Loucy (cell line): ENCODE measurements around the gene TBC1D22A.

Experiments used
- H2AFZ ChIP-seq: fragments of 200-600 bp; sonication (generic); 2 replicates; pipeline ENCODE4 v1.6.0; 2016; ENCODE audit warnings: antibody characterized with exemption, mild to moderate bottlenecking, low read length, moderate library complexity
- H3F3A ChIP-seq: fragments of 200-600 bp; 2 replicates; pipeline ENCODE4 v1.6.0; 2016; ENCODE audit warnings: antibody characterized with exemption, low read depth, mild to moderate bottlenecking
- H3K27me3 ChIP-seq: fragments of 200-600 bp; sonication (generic); 2 replicates; pipeline ENCODE4 v1.6.1; 2014; ENCODE audit warnings: low read length, mild to moderate bottlenecking; ENCODE audit not compliant: insufficient read depth, poor library complexity, severe bottlenecking
- H3K36me3 ChIP-seq: fragments of 200-600 bp; sonication (generic); 2 replicates; pipeline ENCODE4 v1.6.1; 2016; ENCODE audit warnings: low read length; ENCODE audit not compliant: insufficient read depth
- H3K4me1 ChIP-seq: fragments of 200-600 bp; sonication (generic); 2 replicates; pipeline ENCODE4 v1.5.1; 2014; ENCODE audit warnings: low read length, mild to moderate bottlenecking; ENCODE audit not compliant: insufficient read depth, poor library complexity, severe bottlenecking
- H3K4me2 ChIP-seq: fragments of 200-600 bp; sonication (generic); 2 replicates; pipeline ENCODE4 v1.6.0; 2014; ENCODE audit warnings: antibody characterized with exemption, low read length, low read depth, mild to moderate bottlenecking; ENCODE audit not compliant: poor library complexity, severe bottlenecking
- H3K4me3 ChIP-seq: fragments of 200-600 bp; sonication (generic); 2 replicates; pipeline ENCODE4 v1.5.1; 2014; ENCODE audit warnings: low read length, mild to moderate bottlenecking, mixed read lengths; ENCODE audit not compliant: poor library complexity, severe bottlenecking
- H3K79me2 ChIP-seq: fragments of 200-600 bp; sonication (generic); 2 replicates; pipeline ENCODE4 v1.6.1; 2014; ENCODE audit warnings: low read length; ENCODE audit not compliant: insufficient read depth
- H3K9ac ChIP-seq: fragments of 200-600 bp; sonication (generic); 2 replicates; pipeline ENCODE4 v1.6.0; 2014; ENCODE audit warnings: mild to moderate bottlenecking, low read depth, low read length, moderate library complexity; ENCODE audit not compliant: poor library complexity, severe bottlenecking
- H3K9me2 ChIP-seq: fragments of 200-600 bp; sonication (generic); replicated peaks from 2 replicates; pipeline ENCODE4 v1.6.1; 2016; ENCODE audit warnings: low read depth, low read length, mixed read lengths
- H3K9me3 ChIP-seq: fragments of 200-600 bp; sonication (generic); 2 replicates; pipeline ENCODE4 v1.6.1; 2014; ENCODE audit warnings: mild to moderate bottlenecking, antibody characterized with exemption, low read length, low read depth; ENCODE audit not compliant: insufficient read depth
- H4K20me1 ChIP-seq: fragments of 200-600 bp; sonication (generic); 2 replicates; pipeline ENCODE4 v1.6.0; 2014; ENCODE audit warnings: antibody characterized with exemption, low read length, mild to moderate bottlenecking; ENCODE audit not compliant: insufficient read depth, poor library complexity, severe bottlenecking
- EZH2phosphoT487 ChIP-seq: fragments of 200-600 bp; IDR thresholded peaks from 2 replicates; pipeline ENCODE4 v1.6.1; 2018; ENCODE audit warnings: antibody characterized with exemption, mild to moderate bottlenecking, moderate library complexity, borderline replicate concordance
- TF ChIP-seq, protein P1 (sequence below): fragments of 200-600 bp; sonication (generic); conservative IDR thresholded peaks from 2 replicates; pipeline ENCODE4 v1.5.1; 2014; ENCODE audit warnings: mild to moderate bottlenecking, antibody characterized with exemption, low read length

TBC1D22A gene

DNA sequence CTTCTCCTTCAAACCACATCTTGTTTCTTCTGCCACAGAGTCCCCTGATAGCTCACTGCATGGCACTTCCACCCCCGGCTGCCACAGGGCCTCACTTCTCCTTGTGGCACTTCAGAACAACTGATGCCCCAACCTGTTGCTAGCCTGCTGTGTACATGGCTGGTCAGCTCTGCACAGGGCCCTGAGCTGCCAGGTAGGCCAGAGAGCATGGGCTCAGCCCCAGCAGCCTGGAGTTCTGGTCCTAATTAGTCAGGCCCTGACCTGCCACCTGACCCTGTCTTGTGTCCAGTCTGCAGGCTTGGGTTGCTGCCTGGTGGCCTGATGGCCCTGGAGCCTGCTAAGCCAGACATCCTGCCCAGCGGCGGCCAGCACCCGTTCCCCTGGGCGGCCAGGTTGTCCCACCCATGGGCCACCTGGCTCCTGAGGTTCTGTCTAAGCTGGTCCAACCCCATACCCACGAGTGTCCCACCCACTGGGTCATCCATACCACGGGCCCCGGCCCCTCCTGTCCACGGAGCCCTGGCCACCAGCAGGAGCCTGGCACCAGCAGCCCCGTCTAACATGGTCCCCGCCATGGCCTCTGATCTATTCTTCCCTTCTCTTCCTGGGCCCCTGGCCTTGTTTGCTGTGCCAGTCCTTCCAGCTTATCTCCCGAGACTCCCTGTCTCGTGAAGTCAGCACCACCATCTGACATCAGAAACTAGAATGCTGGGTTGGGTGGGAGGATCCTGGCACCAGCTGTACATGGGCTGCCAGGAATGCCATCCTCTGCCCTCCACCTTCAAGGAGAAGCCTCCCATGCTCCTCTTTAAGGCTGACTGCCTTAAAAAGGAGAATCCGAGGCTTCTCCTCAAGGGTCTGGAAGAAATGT lies 21.3 kb upstream of the TBC1D22A start:
- peaks cover 17% of the 10 kb centered on the region for H3K79me2 ChIP-seq
- TF ChIP-seq, protein P1, sequence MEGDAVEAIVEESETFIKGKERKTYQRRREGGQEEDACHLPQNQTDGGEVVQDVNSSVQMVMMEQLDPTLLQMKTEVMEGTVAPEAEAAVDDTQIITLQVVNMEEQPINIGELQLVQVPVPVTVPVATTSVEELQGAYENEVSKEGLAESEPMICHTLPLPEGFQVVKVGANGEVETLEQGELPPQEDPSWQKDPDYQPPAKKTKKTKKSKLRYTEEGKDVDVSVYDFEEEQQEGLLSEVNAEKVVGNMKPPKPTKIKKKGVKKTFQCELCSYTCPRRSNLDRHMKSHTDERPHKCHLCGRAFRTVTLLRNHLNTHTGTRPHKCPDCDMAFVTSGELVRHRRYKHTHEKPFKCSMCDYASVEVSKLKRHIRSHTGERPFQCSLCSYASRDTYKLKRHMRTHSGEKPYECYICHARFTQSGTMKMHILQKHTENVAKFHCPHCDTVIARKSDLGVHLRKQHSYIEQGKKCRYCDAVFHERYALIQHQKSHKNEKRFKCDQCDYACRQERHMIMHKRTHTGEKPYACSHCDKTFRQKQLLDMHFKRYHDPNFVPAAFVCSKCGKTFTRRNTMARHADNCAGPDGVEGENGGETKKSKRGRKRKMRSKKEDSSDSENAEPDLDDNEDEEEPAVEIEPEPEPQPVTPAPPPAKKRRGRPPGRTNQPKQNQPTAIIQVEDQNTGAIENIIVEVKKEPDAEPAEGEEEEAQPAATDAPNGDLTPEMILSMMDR, result no peak
- no peak for TF ChIP-seq EZH2phosphoT487
- H3K36me3 ChIP-seq, result no peaks in the 10 kb centered on the region
- H3K9ac ChIP-seq, result no peak overlapping the region
- H4K20me1 ChIP-seq, result peaks cover 16% of the 10 kb centered on the region
- H3K4me2 ChIP-seq, result no peak overlapping the region
- peaks cover 18% of the 10 kb centered on the region for H3K4me1 ChIP-seq
- H3K4me3 ChIP-seq, result no peak overlapping the region
- H2AFZ ChIP-seq, result no peak overlapping the region
- H3F3A ChIP-seq, result no peaks in the 10 kb centered on the region
- no peaks in the 10 kb centered on the region for H3K9me2 ChIP-seq
- no peaks in the 10 kb centered on the region; the same call in 1 of the 2 replicates for H3K9me3 ChIP-seq
- H3K27me3 ChIP-seq, result no peaks in the 10 kb centered on the region

DNA sequence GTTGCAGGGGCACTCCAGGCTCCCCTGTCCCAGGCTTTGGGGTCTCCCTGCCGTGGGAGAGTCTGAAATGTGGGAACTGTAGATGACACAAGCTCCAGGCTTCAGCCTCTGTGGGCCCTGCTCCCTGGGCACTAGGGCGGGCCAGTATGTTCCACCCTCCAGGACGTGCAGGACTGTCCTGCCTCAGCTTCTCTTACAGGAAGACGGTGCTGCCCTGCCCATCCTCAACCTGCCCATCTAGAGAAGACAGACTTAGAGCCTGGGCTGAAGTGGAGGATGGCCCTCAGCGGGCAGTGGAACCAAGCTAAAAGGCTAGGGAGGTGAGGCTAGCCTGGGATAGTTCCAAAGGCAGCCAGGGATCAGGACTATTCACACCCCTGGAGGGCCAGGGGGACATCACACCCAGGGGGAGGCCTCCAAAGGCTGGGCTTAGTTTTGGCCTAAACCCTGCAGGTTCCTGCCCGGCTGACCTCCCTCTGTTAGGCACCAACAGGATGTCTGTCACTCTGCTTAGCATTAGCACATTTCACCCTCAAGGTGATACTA lies 20.4 kb upstream of the TBC1D22A start:
- H3K9ac ChIP-seq, result no peak overlapping the region
- H3K9me3 ChIP-seq, result no peaks in the 10 kb centered on the region; the same call in 1 of the 2 replicates
- peaks cover 8% of the 10 kb centered on the region for H3K79me2 ChIP-seq
- H3F3A ChIP-seq, result no peaks in the 10 kb centered on the region
- peaks cover 9% of the 10 kb centered on the region for H3K4me1 ChIP-seq
- no peaks in the 10 kb centered on the region for H3K36me3 ChIP-seq
- no peaks in the 10 kb centered on the region for H3K27me3 ChIP-seq
- H3K4me3 ChIP-seq, result no peak overlapping the region
- H3K9me2 ChIP-seq, result no peaks in the 10 kb centered on the region
- no peak overlapping the region for H2AFZ ChIP-seq
- H3K4me2 ChIP-seq, result no peak overlapping the region
- H4K20me1 ChIP-seq, result peaks cover 7% of the 10 kb centered on the region
- TF ChIP-seq, protein P1, result no peak
- no peak for TF ChIP-seq EZH2phosphoT487

GRCh38 chr22:46742576-46743221 lies 19.8 kb upstream of the TBC1D22A start:
- peaks cover 6% of the 10 kb centered on the region for H3K4me1 ChIP-seq
- no peaks in the 10 kb centered on the region; the same call in 1 of the 2 replicates for H3K9me3 ChIP-seq
- no peak for TF ChIP-seq EZH2phosphoT487
- TF ChIP-seq, protein P1, result no peak
- H3K36me3 ChIP-seq, result no peaks in the 10 kb centered on the region
- H3K79me2 ChIP-seq, result peaks cover 1% of the 10 kb centered on the region; the same call in 1 of the 2 replicates
- no peak overlapping the region for H3K9ac ChIP-seq
- H2AFZ ChIP-seq, result no peak overlapping the region
- no peaks in the 10 kb centered on the region for H3F3A ChIP-seq
- H4K20me1 ChIP-seq, result peaks cover under 1% of the 10 kb centered on the region
- no peak overlapping the region for H3K4me2 ChIP-seq
- H3K9me2 ChIP-seq, result no peaks in the 10 kb centered on the region
- H3K27me3 ChIP-seq, result no peaks in the 10 kb centered on the region
- no peak overlapping the region for H3K4me3 ChIP-seq
